ENCODE results near the gene DPP9.

Gene DPP9

GRCh38 chr19:4710281-4710600, 13.4 kb downstream of the DPP9 start:
- no peak overlapping the region for H3K4me3 Mint-ChIP-seq
- peaks cover 50% of the 10 kb centered on the region for H3K36me3 Mint-ChIP-seq (ENCODE audit: low read depth)
- H3K4me1 Mint-ChIP-seq = peaks cover 8% of the 10 kb centered on the region
- no peak overlapping the region for H3K27ac Mint-ChIP-seq
- no peak for DNase-seq
- no peaks in the 10 kb centered on the region for H3K9me3 Mint-ChIP-seq
- TF ChIP-seq CTCF (IDR thresholded peaks at IDR 0.05) = no peak
- H3K27me3 Mint-ChIP-seq (ENCODE audit: low read depth, poor library complexity) = no peaks in the 10 kb centered on the region

GRCh38 chr19:4709440-4710280, 14.0 kb downstream of the DPP9 start:
- no peak overlapping the region for H3K4me3 Mint-ChIP-seq
- H3K4me1 Mint-ChIP-seq = peaks cover 8% of the 10 kb centered on the region
- H3K36me3 Mint-ChIP-seq (ENCODE audit: low read depth) = peaks cover 46% of the 10 kb centered on the region
- H3K27me3 Mint-ChIP-seq (ENCODE audit: low read depth, poor library complexity) = no peaks in the 10 kb centered on the region
- H3K27ac Mint-ChIP-seq = no peak overlapping the region
- TF ChIP-seq CTCF (IDR thresholded peaks at IDR 0.05) = no peak
- no peak for DNase-seq
- H3K9me3 Mint-ChIP-seq = no peaks in the 10 kb centered on the region

GRCh38 chr19:4707956-4708650, 15.5 kb downstream of the DPP9 start:
- Mint-ChIP-seq H3K36me3 (ENCODE audit: low read depth) (peaks cover 46% of the 10 kb centered on the region), H3K4me3 (no peak overlapping the region), H3K27ac (peak overlapping the region; percentile 38), H3K27me3 (ENCODE audit: low read depth, poor library complexity) (peaks cover under 1% of the 10 kb centered on the region), H3K9me3 (no peaks in the 10 kb centered on the region), H3K4me1 (peaks cover 8% of the 10 kb centered on the region)
- no peak for TF ChIP-seq CTCF (IDR thresholded peaks at IDR 0.05)
- no peak for DNase-seq

- peaks cover 48% of the 10 kb centered on the region for H3K36me3 Mint-ChIP-seq (ENCODE audit: low read depth)
- H3K9me3 Mint-ChIP-seq = no peaks in the 10 kb centered on the region
- H3K27ac Mint-ChIP-seq = peak overlapping the region; percentile 78
- H3K27me3 Mint-ChIP-seq (ENCODE audit: low read depth, poor library complexity) = peaks cover 3% of the 10 kb centered on the region
- no peak for DNase-seq
- H3K4me1 Mint-ChIP-seq = peaks cover 8% of the 10 kb centered on the region
- TF ChIP-seq CTCF (IDR thresholded peaks at IDR 0.05) = no peak
- no peak overlapping the region for H3K4me3 Mint-ChIP-seq
Measured at GRCh38 chr19:4707322-4707721, 16.3 kb downstream of the DPP9 start.

GRCh38 chr19:4705413-4706131, 18.1 kb downstream of the DPP9 start:
- DNase-seq = no peak
- H3K27me3 Mint-ChIP-seq (ENCODE audit: low read depth, poor library complexity) = peaks cover 3% of the 10 kb centered on the region
- no peak overlapping the region for H3K4me3 Mint-ChIP-seq
- no peak overlapping the region for H3K27ac Mint-ChIP-seq
- peaks cover 8% of the 10 kb centered on the region for H3K4me1 Mint-ChIP-seq
- peaks cover 46% of the 10 kb centered on the region for H3K36me3 Mint-ChIP-seq (ENCODE audit: low read depth)
- H3K9me3 Mint-ChIP-seq = no peaks in the 10 kb centered on the region
- no peak for TF ChIP-seq CTCF (IDR thresholded peaks at IDR 0.05)

All from nephron progenitor cell (in vitro differentiated cells).